ENCODE measurements around the gene AMZ2.
A peak's percentile ranks its signal among the peaks of the same experiment; 100 is the strongest.

AMZ2 gene

DNA sequence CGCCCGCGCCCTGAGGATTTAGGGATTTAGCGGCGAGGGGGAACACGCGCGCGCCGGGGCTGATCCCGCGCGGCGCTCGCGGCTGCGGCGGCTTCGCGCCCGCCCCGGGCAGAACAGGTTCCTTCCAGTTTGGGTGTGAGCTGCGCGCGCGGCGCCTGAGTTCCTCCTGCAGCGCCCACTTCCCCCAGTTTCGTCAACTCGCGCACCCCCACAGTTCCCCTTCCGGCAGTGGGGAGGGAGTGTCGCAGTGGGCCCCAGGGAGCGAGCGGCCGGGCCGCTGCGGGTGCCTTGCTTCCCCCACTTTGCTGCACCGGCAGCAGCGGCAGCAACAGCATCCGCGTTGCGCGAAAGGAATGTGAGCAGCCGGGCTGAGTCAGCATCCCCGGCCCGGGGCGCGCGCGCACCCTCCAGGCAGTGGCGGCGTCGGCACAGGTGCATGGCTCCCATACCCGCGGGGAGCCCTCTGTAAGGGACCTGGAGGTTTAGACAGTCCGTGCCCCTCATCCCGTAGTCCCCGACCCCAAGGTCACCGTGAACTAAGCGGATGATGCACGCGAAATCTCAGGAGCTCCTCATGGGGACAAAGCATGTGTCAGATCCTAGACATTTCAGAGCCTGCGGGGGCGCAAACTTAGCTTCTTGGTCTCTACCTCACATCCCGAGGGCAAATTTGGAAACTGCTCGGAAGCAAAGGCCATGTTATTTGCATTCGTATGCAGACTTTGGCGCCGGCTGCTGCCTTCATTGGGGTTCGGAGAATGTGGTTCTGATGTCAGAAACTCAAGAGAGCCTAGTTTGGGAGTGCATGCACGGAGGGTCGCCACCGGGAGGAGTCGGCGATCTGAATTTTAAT is 44.2 kb downstream of the AMZ2 start:
- DNase-seq = peak; percentile 45

DNA sequence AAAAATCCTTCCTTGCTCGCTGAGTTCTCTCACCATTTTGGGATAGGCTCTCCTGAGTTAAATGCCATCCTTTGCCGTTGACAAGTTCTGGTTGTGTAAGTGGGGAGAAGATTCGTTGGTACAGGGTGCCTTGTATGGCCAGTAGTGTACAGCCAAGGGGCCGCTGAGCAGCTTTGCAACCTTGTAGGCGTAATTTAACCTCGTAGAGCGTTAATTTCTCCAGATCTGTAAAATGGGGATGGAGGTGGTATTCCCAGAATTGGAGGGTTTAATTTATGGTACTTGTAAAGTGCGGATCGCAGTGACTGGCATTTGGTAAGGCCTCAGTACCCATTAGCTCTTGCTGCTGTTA is 44.8 kb downstream of the AMZ2 start:
- no peak for DNase-seq

DNA sequence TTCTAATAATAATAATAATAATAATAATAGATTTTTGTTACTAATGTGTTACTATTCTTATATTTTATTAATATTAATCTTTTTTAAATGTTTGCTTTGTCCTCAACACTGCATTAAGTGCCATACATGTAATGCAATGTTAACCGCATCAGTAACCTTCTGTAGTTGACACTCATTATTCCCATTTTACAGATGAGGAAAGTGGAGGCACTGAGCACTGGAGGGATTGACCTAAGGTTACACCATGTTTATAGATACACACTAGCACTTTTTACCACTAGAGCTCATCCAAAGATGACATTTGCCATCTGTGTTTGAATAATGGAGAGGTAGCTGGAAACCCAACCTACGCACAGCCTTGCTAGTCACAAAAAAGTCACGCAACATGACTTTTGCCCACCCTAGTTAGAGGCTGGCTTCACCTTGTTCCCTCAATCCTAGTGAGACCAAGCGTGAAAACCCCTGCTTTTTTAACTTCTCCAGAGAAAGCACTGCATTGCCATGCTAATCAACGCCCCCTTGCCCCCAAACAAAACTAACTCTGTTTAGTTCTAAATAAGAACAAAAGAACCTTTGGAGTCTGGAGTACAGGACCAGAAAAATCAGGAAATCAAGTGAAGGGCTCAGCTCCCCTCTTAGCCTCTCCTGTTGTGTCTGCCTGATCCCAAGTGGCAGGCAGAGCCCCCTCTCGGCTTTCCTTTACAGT is 45.8 kb downstream of the AMZ2 start:
- no peak for DNase-seq

DNA sequence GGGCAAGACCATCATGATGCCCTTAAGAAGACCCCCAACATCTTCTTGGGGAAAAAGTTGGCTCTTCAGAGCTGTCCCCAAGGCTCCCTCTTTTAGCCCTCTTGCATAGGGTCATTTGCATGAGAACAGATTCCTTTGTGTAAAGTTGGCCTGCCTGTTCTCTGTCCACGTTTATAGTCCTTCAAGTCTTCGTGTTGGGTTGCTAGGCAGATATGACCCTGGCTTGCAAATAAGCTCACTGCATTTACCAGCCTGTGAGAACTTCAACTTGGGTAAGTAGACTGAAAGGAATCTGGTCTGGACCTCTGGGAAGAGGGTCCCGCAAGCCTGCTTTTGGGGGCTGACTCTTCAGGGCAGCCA is 46.3 kb downstream of the AMZ2 start:
- DNase-seq = no peak

DNA sequence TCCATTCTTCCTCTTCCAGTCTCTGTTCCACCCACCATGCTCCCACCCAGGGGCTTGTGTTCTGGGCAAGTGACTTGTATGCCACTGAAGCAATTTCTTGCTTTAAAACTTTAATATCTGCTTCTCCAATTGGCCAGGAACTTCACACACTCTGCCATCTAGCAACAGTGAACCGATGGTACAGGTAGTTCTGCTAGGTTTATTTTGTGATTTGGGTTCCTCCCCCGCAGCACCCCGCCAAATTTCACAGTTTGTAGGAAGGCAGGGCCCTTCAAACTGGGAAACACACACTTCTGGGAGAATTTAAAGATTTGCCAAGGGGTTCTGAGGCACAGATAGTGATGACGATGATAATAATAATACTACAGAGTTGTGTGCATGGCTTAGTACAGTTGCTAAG is 46.8 kb downstream of the AMZ2 start:
- no peak for DNase-seq

DNA sequence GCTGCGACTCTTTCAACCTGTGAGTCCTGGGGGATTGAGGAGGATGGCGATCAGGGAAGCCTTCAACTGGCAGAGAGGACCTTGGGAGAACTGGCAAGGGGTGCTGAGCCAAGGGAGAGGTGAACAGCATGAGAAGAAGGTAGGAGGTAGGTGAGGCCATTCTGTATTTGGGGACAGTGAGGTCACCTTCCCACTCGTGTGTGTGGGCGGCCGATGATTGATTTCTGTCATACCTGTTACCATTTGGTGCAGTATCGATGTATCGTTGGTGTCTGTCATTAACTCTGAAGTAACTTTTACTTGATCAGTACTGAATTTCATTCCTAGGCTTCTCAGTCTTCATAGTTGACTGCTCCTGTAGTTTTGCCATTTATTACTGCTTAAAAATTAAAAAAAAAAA is 47.2 kb downstream of the AMZ2 start:
- no peak for DNase-seq

DNA sequence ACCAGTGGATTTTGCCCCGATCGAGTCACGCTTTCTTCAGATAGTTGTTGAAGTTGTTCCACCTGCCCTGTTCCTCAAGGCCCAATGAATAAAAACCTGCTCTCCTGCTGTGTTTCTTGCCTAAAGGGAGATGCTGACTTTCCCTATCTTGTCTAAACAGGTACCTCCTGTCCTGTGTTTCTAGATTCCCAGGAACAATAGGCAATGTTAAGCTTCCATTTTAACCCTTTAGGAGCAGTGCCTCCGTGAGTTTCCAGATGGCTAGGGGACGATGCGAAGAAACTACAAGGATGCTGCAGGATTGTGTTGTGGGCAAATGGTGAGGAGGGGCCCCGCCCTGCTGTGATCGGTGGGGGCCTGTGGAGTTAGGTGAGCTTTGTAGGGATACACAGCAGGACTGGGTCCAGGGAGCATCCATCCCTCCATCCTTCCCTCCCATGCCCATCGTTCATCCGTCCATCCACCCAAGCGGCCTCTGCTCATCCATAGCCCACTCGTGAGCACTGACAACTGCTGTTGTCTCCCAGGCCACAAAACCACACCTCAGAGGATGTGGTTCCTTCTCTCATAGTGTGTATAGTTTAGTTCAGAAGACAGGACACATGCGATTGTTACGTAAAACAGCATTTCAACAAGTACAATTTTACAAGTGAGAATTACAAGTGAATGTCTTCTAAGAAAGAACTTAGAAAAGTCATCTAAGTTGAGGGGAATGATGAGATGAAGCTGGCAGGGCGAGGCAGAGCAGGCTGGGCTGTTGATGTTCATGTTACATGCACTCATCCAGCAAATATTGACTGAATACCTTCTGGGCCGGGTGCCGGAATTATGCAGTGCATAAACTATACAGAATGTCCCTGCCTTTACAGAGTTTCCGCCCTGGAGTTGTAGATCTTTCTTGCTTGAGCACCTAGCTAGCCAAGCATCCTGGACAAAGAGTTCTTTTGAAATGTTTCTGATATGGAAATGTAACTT is 48.7 kb downstream of the AMZ2 start:
- DNase-seq = no peak

DNA sequence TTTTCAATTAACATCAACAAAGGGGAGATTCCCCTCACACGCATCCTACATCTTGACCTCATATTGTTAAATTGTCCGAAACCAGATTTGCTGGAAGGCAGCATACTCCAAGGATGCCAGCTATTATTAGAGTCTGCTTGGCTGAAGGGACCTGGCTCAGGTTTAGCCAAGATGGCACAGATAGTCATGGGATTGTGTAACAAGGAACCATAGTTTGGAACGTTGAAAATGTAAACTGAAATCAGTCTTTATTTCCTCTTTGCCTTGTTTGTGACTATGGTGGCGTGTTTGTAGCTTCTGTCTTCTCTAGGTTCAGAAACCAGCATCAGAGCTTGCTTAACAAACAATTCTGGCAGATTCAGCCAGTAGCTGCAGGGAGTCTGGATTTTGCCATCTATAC is 49.4 kb downstream of the AMZ2 start:
- DNase-seq = no peak

DNA sequence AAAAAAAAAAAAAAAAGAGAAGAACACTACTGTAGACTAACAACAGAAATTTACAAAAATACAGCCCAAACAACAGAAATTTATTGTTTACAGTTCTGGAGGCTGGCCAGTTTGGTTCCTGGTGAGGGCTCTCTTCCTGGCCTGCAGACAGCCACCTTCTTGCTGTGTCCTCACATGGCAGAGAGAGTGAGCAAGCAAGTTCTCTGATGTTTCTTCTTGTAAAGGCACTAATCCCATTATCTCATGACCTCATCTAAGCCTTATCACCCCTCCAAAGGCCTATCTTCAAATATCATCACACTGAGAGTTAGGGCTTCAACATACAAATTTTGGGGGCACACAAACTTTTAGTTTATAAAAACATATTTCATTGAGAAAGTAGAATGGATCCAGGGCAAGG is 50.8 kb downstream of the AMZ2 start:
- no peak for DNase-seq

DNA sequence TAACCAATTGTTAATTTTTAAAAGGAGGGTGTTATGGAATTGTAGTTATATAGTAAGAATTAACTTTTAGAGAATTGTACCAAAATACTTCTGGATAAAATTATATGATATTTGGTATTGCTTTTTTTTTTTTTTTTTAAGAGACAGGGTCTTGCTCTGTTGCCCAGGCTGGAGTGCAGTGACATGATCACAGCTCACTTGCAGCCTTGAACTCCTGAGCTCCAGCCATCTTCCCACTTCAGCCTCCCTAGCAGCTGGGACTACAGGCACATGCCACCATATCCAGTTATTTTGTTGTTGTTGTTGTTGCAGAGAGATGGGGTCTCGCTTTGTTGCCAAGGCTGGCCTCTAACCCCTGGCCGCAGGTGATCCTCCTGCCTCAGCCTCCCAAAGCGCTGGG is 52.0 kb downstream of the AMZ2 start:
- DNase-seq = no peak

DNA sequence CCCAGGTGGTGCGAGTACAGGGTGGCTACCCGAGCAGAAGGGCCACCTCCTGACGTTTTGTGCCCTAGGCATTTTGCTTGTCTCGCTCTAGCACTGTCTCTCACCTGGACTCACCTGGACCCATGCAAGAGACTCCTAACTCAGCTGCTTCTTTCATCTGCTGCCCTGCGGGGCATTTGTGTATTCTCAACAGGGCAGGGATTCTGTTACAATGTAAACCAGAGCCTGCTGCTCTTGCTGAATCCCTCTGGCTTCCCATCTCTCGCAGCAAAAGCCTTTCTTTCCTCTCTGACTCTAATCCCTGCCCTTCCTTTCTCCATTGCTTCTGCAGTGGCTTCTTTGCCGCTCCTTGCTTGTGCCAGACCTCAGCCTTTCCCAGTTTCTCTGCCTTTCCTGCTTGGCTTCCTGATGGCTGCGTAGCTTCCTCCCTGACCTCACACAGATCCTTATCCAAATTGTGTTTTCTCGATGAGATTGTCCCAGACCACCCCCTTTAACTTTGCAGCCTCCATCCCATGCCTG is 53.7 kb downstream of the AMZ2 start:
- DNase-seq = no peak

DNA sequence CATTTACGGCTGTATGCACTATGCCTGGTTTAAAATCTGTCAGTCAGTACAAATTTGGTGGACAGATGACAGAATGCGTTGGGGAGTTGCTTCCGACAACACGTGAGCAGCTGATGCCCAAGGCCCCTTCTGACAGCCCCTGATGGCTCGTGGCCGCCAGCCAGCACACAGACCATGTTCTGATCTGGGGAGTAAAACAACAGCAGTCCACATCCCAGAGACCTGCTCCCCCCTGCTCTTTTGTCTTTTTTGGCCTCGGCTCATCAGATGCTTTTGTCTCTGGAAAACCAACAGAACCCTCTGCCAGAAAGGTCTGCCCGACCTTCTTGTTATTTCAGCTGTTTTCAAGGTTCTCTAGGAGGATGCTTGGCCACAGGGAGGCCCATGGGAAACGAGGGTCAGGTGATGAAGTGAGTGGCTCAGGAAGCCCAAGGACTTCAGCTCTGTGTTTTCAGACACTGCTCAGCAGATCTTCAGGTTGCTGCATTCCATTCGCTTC is 54.3 kb downstream of the AMZ2 start:
- peak; percentile 13 for DNase-seq

DNA sequence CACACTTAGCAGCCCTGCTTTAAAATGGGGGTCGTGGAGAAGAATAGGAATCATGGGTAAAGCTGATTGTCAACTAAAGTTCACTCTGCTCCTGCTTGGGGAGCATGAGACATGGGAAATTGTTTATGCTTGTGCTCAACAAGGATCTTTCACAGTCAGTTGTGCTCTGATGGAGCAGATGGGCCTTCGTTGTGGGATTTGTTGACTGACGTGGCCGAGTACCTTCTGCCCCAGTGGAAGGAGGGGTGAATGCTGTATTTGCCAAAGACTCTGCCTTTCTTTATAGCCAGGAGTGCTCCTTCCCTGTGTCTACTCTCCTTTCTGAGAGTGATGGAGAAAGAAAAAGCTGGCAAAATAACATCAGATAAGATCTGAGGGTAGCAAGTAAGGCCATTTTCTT is 54.8 kb downstream of the AMZ2 start:
- no peak for DNase-seq

DNA sequence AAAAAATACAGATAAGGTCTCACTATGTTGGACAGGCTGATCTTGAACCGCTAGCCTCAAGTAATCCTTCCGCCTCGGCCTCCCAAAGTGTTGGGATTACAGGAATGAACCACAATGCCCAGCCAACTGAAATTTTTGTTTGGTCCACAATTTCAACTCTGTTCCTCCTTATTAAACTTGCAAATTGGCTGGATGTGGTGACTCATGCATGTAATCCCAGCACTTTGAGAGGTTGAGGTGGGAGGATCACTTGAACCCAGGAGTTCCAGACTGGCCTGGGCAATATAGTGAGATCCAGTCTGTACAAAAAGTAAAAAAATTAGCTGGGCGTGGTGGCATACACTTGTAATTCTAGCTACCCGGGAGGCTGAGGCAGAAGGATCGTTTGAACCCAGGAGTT is 56.9 kb downstream of the AMZ2 start:
- no peak for DNase-seq

DNA sequence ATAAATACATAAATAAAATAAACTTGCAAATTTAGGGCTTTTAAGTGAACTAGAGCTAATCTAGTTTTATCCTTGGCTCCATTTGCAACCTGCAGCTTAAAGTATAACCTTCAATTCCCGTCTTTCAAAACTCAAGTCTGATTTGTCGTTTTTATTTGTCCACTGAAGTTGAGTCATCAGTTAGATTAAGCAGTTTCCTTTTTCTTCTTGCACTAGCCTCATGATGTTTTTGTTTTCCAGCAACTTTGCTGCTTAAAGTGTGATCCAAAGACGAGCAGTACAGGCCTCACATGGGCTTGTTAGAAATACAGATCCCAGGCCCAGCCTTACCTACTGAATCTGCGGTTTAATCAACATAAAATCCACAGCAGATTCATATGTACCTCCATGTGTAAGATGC is 57.3 kb downstream of the AMZ2 start:
- no peak for DNase-seq

Data from fibroblast of upper back skin (primary cell).